Karpas-422 (cell line): Measurements from ENCODE around the gene SBNO2. TPM values are rescaled to one million over a fixed set of nuclear protein-coding genes. Genes with fewer than 3 reads are reported as not detected.

ENCODE experiments used
- DNase-seq: peaks from one replicate; pipeline ENCODE4 v3.0.0-alpha.2; 2015
- H2AFZ ChIP-seq: fragments of 200-600 bp; sonication (generic); 2 replicates; pipeline ENCODE4 v1.6.1; 2014; ENCODE audit warnings: antibody characterized with exemption, low read length, mixed read lengths
- H3K27ac ChIP-seq: fragments of 200-600 bp; sonication (generic); 2 replicates; pipeline ENCODE4 v1.5.1; 2014; ENCODE audit warnings: mild to moderate bottlenecking, low read length, moderate library complexity
- H3K27me3 ChIP-seq: fragments of 200-600 bp; sonication (generic); 2 replicates; pipeline ENCODE4 v1.6.1; 2014; ENCODE audit warnings: low read length, mixed read lengths
- H3K36me3 ChIP-seq: fragments of 200-600 bp; sonication (generic); 2 replicates; pipeline ENCODE4 v1.6.1; 2014; ENCODE audit warnings: low read length, mixed read lengths; ENCODE audit not compliant: insufficient read depth
- H3K4me1 ChIP-seq: fragments of 200-600 bp; sonication (generic); 2 replicates; pipeline ENCODE4 v1.6.1; 2014; ENCODE audit warnings: mild to moderate bottlenecking, low read length, mixed read lengths
- H3K4me2 ChIP-seq: fragments of 200-600 bp; sonication (generic); 2 replicates; pipeline ENCODE4 v1.6.1; 2014; ENCODE audit warnings: low read length, low read depth, mild to moderate bottlenecking; ENCODE audit not compliant: poor library complexity, severe bottlenecking
- H3K4me3 ChIP-seq: fragments of 200-600 bp; sonication (generic); 2 replicates; pipeline ENCODE4 v1.5.1; 2014; ENCODE audit warnings: mild to moderate bottlenecking, antibody characterized with exemption, low read length, mixed read lengths
- H3K79me2 ChIP-seq: fragments of 200-600 bp; sonication (generic); 2 replicates; pipeline ENCODE4 v1.6.1; 2014; ENCODE audit warnings: mild to moderate bottlenecking, low read length, mixed read lengths
- H3K9ac ChIP-seq: fragments of 200-600 bp; sonication (generic); 2 replicates; pipeline ENCODE4 v1.6.0; 2014; ENCODE audit warnings: low read length
- H3K9me2 ChIP-seq: fragments of 200-600 bp; sonication (generic), shearing (Covaris generic); replicated peaks from 2 replicates; pipeline ENCODE4 v1.6.0; 2014; ENCODE audit warnings: mild to moderate bottlenecking, low read length, moderate library complexity; ENCODE audit not compliant: insufficient read depth
- H3K9me3 ChIP-seq: fragments of 300-700, 200-600 bp; sonication (generic); 2 replicates; pipeline ENCODE4 v1.6.1; 2014; ENCODE audit warnings: low read length, mixed read lengths
- H4K20me1 ChIP-seq: fragments of 200-600 bp; sonication (generic); 2 replicates; pipeline ENCODE4 v1.6.1; 2014; ENCODE audit warnings: mild to moderate bottlenecking, antibody characterized with exemption, low read length, low read depth; ENCODE audit not compliant: insufficient read depth
- total RNA-seq: library from RNA; depleted of rRNA; stranded (reverse); fragments of >200 nt; shearing (Covaris generic); gene quantifications from 2 replicates; pipeline ENCODE4 v1.2.3, GENCODE V29; 2014; ENCODE audit warnings: low replicate concordance; rRNA removed

SBNO2 gene
- 7.9 and 17.1 TPM in 2 replicates for total RNA-seq

- peak within 1 kb of the TSS; percentile 94 for H3K4me2 ChIP-seq
- no peaks in the 10 kb centered on the region for H3K36me3 ChIP-seq
- peak within 1 kb of the TSS; percentile 14; the same call in 1 of the 2 replicates for H2AFZ ChIP-seq
- H3K9me2 ChIP-seq: no peaks in the 10 kb centered on the region
- peaks cover 46% of the 10 kb centered on the region for H3K79me2 ChIP-seq
- no peaks in the 10 kb centered on the region; the same call in 1 of the 2 replicates for H4K20me1 ChIP-seq
- H3K9me3 ChIP-seq: no peaks in the 10 kb centered on the region
- DNase-seq: peak; percentile 97
- peak within 1 kb of the TSS; percentile 65 for H3K27ac ChIP-seq
- H3K9ac ChIP-seq: peak within 1 kb of the TSS; percentile 90
- H3K4me1 ChIP-seq: peaks cover 11% of the 10 kb centered on the region
- H3K4me3 ChIP-seq: peak within 1 kb of the TSS; percentile 82
- H3K27me3 ChIP-seq: no peaks in the 10 kb centered on the region
Observed at GRCh38 chr19:1173845-1174809, at the start of gene SBNO2. Gene SBNO2 (minus strand): TSS chr19:1174268. CDS start chr19:1154276, 19,992 bp downstream.

- Histone ChIP-seq H3K4me3 (no peak overlapping the region), H3K27me3 (no peaks in the 10 kb centered on the region), H3K9me2 (no peaks in the 10 kb centered on the region), H2AFZ (no peak overlapping the region), H3K9me3 (no peaks in the 10 kb centered on the region), H4K20me1 (peaks cover 6% of the 10 kb centered on the region; the same call in 1 of the 2 replicates), H3K27ac (no peak overlapping the region), H3K36me3 (no peaks in the 10 kb centered on the region), H3K4me2 (no peak overlapping the region), H3K9ac (no peak overlapping the region), H3K79me2 (peaks cover 10% of the 10 kb centered on the region; the same call in 1 of the 2 replicates), H3K4me1 (peaks cover 15% of the 10 kb centered on the region)
- peak; percentile 84 for DNase-seq
Observed at GRCh38 chr19:1223018-1223855, 49.2 kb upstream of the SBNO2 start.

GRCh38 chr19:1222394-1222793, 48.3 kb upstream of the SBNO2 start:
- Histone ChIP-seq H2AFZ (no peak overlapping the region), H3K27me3 (no peaks in the 10 kb centered on the region), H3K79me2 (peaks cover 15% of the 10 kb centered on the region), H3K9ac (no peak overlapping the region), H3K4me2 (no peak overlapping the region), H4K20me1 (peaks cover 8% of the 10 kb centered on the region; the same call in 1 of the 2 replicates), H3K9me3 (no peaks in the 10 kb centered on the region), H3K27ac (no peak overlapping the region), H3K4me3 (no peak overlapping the region), H3K9me2 (no peaks in the 10 kb centered on the region), H3K4me1 (peaks cover 15% of the 10 kb centered on the region), H3K36me3 (no peaks in the 10 kb centered on the region)
- DNase-seq: peak; percentile 49

- Histone ChIP-seq H3K9me3 (no peaks in the 10 kb centered on the region), H3K4me2 (no peak overlapping the region), H3K27ac (no peak overlapping the region), H3K4me3 (no peak overlapping the region), H3K9me2 (no peaks in the 10 kb centered on the region), H3K79me2 (peaks cover 16% of the 10 kb centered on the region), H3K36me3 (no peaks in the 10 kb centered on the region), H2AFZ (no peak overlapping the region), H3K9ac (no peak overlapping the region), H3K4me1 (peaks cover 15% of the 10 kb centered on the region), H4K20me1 (peaks cover 9% of the 10 kb centered on the region; the same call in 1 of the 2 replicates), H3K27me3 (no peaks in the 10 kb centered on the region)
- no peak for DNase-seq
Observed at GRCh38 chr19:1221904-1222255, 47.8 kb upstream of the SBNO2 start.

GRCh38 chr19:1220976-1221903, 47.2 kb upstream of the SBNO2 start:
- H3K79me2 ChIP-seq: peaks cover 21% of the 10 kb centered on the region
- peaks cover 15% of the 10 kb centered on the region for H3K4me1 ChIP-seq
- H2AFZ ChIP-seq: no peak overlapping the region
- no peak overlapping the region for H3K27ac ChIP-seq
- H3K4me3 ChIP-seq: no peak overlapping the region
- H4K20me1 ChIP-seq: peaks cover 9% of the 10 kb centered on the region; the same call in 1 of the 2 replicates
- DNase-seq: no peak
- no peak overlapping the region for H3K9ac ChIP-seq
- H3K9me3 ChIP-seq: no peaks in the 10 kb centered on the region
- H3K4me2 ChIP-seq: no peak overlapping the region
- H3K36me3 ChIP-seq: no peaks in the 10 kb centered on the region
- no peaks in the 10 kb centered on the region for H3K27me3 ChIP-seq
- no peaks in the 10 kb centered on the region for H3K9me2 ChIP-seq

GRCh38 chr19:1220477-1220930, 46.4 kb upstream of the SBNO2 start:
- H3K9ac ChIP-seq: no peak overlapping the region
- peaks cover 15% of the 10 kb centered on the region for H3K4me1 ChIP-seq
- no peak overlapping the region for H3K27ac ChIP-seq
- H3K27me3 ChIP-seq: no peaks in the 10 kb centered on the region
- H3K9me2 ChIP-seq: no peaks in the 10 kb centered on the region
- DNase-seq: peak; percentile 89
- H3K9me3 ChIP-seq: no peaks in the 10 kb centered on the region
- H2AFZ ChIP-seq: no peak overlapping the region
- peaks cover 25% of the 10 kb centered on the region for H3K79me2 ChIP-seq
- H3K4me3 ChIP-seq: no peak overlapping the region
- peaks cover 9% of the 10 kb centered on the region for H4K20me1 ChIP-seq
- H3K4me2 ChIP-seq: no peak overlapping the region
- H3K36me3 ChIP-seq: no peaks in the 10 kb centered on the region

GRCh38 chr19:1219786-1220476, 45.9 kb upstream of the SBNO2 start:
- no peak overlapping the region for H3K4me3 ChIP-seq
- peaks cover 15% of the 10 kb centered on the region for H3K4me1 ChIP-seq
- H3K79me2 ChIP-seq: peaks cover 29% of the 10 kb centered on the region
- H4K20me1 ChIP-seq: peaks cover 11% of the 10 kb centered on the region
- H3K4me2 ChIP-seq: no peak overlapping the region
- H3K9me2 ChIP-seq: no peaks in the 10 kb centered on the region
- no peak overlapping the region for H3K27ac ChIP-seq
- no peaks in the 10 kb centered on the region for H3K36me3 ChIP-seq
- DNase-seq: no peak
- H2AFZ ChIP-seq: no peak overlapping the region
- H3K9ac ChIP-seq: peak overlapping the region; percentile 11; the same call in 1 of the 2 replicates
- H3K9me3 ChIP-seq: no peaks in the 10 kb centered on the region
- H3K27me3 ChIP-seq: no peaks in the 10 kb centered on the region
